Neural cell (in vitro differentiated cells): Measurements from ENCODE around the gene CYB5R3. TPM values are rescaled to one million over a fixed set of nuclear protein-coding genes. Genes with fewer than 3 reads are reported as not detected.
"Not testable (repeated sequence)": the region's sequence is repeated elsewhere in the genome, so short reads cannot be mapped to it uniquely, and the experiment has no call there.

ENCODE experiments used
- H2AFZ ChIP-seq: fragments of 200-600, 300-800 bp; sonication (generic), shearing (Covaris generic); 2 replicates; pipeline ENCODE4 v1.6.0; 2014; ENCODE audit warnings: low read depth, mild to moderate bottlenecking, antibody characterized with exemption, low read length, moderate library complexity
- H3F3A ChIP-seq: fragments of 200-600 bp; shearing (Covaris generic); 2 replicates; pipeline ENCODE4 v1.6.1; 2016; ENCODE audit warnings: mild to moderate bottlenecking, moderate library complexity, mixed read lengths, antibody characterized with exemption, low read length; ENCODE audit not compliant: insufficient read depth, poor library complexity, severe bottlenecking
- H3K27ac ChIP-seq: fragments of 200-600, 300-800 bp; sonication (generic), shearing (Covaris generic); 2 replicates; pipeline ENCODE4 v1.5.1; 2014; ENCODE audit warnings: mild to moderate bottlenecking, low read length, moderate library complexity
- H3K27me3 ChIP-seq: fragments of 300-800, 200-600 bp; sonication (generic), shearing (Covaris generic); 2 replicates; pipeline ENCODE4 v1.6.0; 2014; ENCODE audit warnings: mild to moderate bottlenecking, low read depth, low read length, moderate library complexity; ENCODE audit not compliant: insufficient read depth
- H3K36me3 ChIP-seq: fragments of 300-800, 200-600 bp; sonication (generic), shearing (Covaris generic); 2 replicates; pipeline ENCODE4 v1.5.1; 2014; ENCODE audit warnings: mild to moderate bottlenecking, antibody characterized with exemption, low read length, moderate library complexity; ENCODE audit not compliant: insufficient read depth
- H3K4me2 ChIP-seq: fragments of 300-800, 200-600 bp; sonication (generic), shearing (Covaris generic); 2 replicates; pipeline ENCODE4 v1.6.0; 2014; ENCODE audit warnings: mild to moderate bottlenecking, low read length
- H3K4me3 ChIP-seq: fragments of 300-800, 200-600 bp; sonication (generic), shearing (Covaris generic); 2 replicates; pipeline ENCODE4 v1.5.1; 2014; ENCODE audit warnings: mild to moderate bottlenecking, low read length, moderate library complexity
- H3K79me2 ChIP-seq: fragments of 200-600 bp; shearing (Covaris generic); replicated peaks from 2 replicates; pipeline ENCODE4 v1.6.0; 2014; ENCODE audit warnings: mild to moderate bottlenecking, low read length, moderate library complexity; ENCODE audit not compliant: insufficient read depth
- H3K9ac ChIP-seq: fragments of 300-800, 200-600 bp; sonication (generic), shearing (Covaris generic); 2 replicates; pipeline ENCODE4 v1.6.1; 2016; ENCODE audit warnings: mild to moderate bottlenecking, low read length, mixed read lengths
- H3K9me2 ChIP-seq: fragments of 200-600 bp; shearing (Covaris generic); 2 replicates; pipeline ENCODE4 v1.6.1; 2016; ENCODE audit warnings: mild to moderate bottlenecking, low read length, mixed read lengths; ENCODE audit not compliant: insufficient read depth
- H3K9me3 ChIP-seq: fragments of 200-600, 300-800 bp; sonication (generic), shearing (Covaris generic); 2 replicates; pipeline ENCODE4 v1.6.1; 2016; ENCODE audit warnings: mild to moderate bottlenecking, mixed run types, low read length, moderate library complexity, mixed read lengths
- H4K20me1 ChIP-seq: fragments of 200-600 bp; shearing (Covaris generic); 2 replicates; pipeline ENCODE4 v1.6.1; 2016; ENCODE audit warnings: mild to moderate bottlenecking, mixed run types; ENCODE audit not compliant: insufficient read depth
- EP300 ChIP-seq: fragments of 450-650 bp; conservative IDR thresholded peaks from 2 replicates; pipeline ENCODE4 v1.6.1; 2014; ENCODE audit warnings: antibody characterized with exemption, mild to moderate bottlenecking, moderate library complexity; ENCODE audit not compliant: poor library complexity, severe bottlenecking
- EZH2 ChIP-seq: fragments of 200-600, 300-800 bp; shearing (Covaris generic), sonication (generic); IDR thresholded peaks from 2 replicates; pipeline ENCODE4 v1.6.1; 2014; ENCODE audit warnings: antibody characterized with exemption, low read length, borderline replicate concordance, mild to moderate bottlenecking; ENCODE audit not compliant: insufficient read depth, poor library complexity, severe bottlenecking
- MXI1 ChIP-seq: fragments of 450-650 bp; conservative IDR thresholded peaks from 2 replicates; pipeline ENCODE4 v1.6.1; 2014; ENCODE audit warnings: antibody characterized with exemption, mild to moderate bottlenecking; ENCODE audit not compliant: poor library complexity, severe bottlenecking
- POLR2AphosphoS5 ChIP-seq: IDR thresholded peaks from 2 replicates; pipeline ENCODE4 v1.6.1; 2012
- SMC3 ChIP-seq: fragments of 450-650 bp; conservative IDR thresholded peaks from 2 replicates; pipeline ENCODE4 v1.6.1; 2014; ENCODE audit warnings: antibody characterized with exemption, mild to moderate bottlenecking, moderate library complexity; ENCODE audit not compliant: poor library complexity
- TAF1 ChIP-seq: IDR thresholded peaks from 2 replicates; pipeline ENCODE4 v1.6.1; 2012; ENCODE audit warnings: low read depth
- polyA plus RNA-seq: library from polyadenylated mRNA; depleted of rRNA; stranded (reverse); fragments of >200 nt; gene quantifications from 2 replicates; pipeline ENCODE4 v1.2.3, GENCODE V29; 2014
- TF ChIP-seq, protein P1 (sequence below): fragments of 450-650 bp; IDR thresholded peaks from 2 replicates; pipeline ENCODE4 v1.5.1; 2014; ENCODE audit warnings: antibody characterized with exemption, mild to moderate bottlenecking, moderate library complexity; ENCODE audit not compliant: poor library complexity, severe bottlenecking

Gene CYB5R3
- polyA plus RNA-seq, 1 donor from 2014 or later, result 20.2 TPM

DNA sequence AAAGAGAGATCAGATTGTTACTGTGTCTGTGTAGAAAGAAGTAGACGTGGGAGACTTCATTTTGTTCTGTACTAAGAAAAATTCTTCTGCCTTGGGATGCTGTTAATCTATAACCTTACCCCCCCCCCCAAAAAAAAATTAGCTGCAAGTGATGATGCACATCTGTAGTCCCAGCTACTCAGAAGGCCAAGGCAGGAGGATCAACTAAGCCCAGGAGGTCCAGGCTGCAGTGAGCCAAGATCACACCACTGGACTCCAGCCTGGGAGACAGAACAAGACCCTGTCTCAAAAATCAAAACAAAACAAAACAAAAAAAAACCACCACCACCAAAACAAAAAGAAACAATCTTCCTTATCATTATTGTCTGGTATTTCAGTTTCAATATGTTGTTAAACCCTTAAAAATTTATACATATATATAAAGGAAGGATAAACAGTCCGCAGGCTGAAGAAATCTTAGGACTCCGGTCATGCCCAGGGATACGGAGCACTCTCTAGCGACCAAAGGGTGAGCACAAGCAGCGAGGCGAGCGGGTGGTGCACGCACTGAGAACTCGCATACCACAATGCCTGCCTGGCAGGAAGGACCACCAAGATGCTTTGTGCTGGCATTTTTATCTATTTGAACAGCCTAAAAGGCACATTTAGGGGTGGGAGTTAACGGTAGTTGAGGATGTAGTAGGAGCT, 40.9 kb downstream of the CYB5R3 start:
- H3K36me3 ChIP-seq, result no peaks in the 10 kb centered on the region
- H3K4me3 ChIP-seq, result peak overlapping the region; percentile 56
- H2AFZ ChIP-seq, result no peak overlapping the region
- H3K4me2 ChIP-seq, result peak overlapping the region; percentile 65
- H3K27ac ChIP-seq, result peak overlapping the region; percentile 70
- no peaks in the 10 kb centered on the region for H3K9me2 ChIP-seq
- H3K9ac ChIP-seq, result peak overlapping the region; percentile 58
- peaks cover 64% of the 10 kb centered on the region for H3K79me2 ChIP-seq
- no peaks in the 10 kb centered on the region for H3K27me3 ChIP-seq
- TF ChIP-seq SMC3, result no peak
- TF ChIP-seq POLR2AphosphoS5, result no peak
- TF ChIP-seq, protein P1, sequence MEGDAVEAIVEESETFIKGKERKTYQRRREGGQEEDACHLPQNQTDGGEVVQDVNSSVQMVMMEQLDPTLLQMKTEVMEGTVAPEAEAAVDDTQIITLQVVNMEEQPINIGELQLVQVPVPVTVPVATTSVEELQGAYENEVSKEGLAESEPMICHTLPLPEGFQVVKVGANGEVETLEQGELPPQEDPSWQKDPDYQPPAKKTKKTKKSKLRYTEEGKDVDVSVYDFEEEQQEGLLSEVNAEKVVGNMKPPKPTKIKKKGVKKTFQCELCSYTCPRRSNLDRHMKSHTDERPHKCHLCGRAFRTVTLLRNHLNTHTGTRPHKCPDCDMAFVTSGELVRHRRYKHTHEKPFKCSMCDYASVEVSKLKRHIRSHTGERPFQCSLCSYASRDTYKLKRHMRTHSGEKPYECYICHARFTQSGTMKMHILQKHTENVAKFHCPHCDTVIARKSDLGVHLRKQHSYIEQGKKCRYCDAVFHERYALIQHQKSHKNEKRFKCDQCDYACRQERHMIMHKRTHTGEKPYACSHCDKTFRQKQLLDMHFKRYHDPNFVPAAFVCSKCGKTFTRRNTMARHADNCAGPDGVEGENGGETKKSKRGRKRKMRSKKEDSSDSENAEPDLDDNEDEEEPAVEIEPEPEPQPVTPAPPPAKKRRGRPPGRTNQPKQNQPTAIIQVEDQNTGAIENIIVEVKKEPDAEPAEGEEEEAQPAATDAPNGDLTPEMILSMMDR, result no peak
- TF ChIP-seq MXI1, result no peak
- no peak for TF ChIP-seq TAF1
- TF ChIP-seq EZH2, result no peak
- TF ChIP-seq EP300, result no peak
- H3K9me3 ChIP-seq, result no peaks in the 10 kb centered on the region
- H4K20me1 ChIP-seq, result peaks cover 3% of the 10 kb centered on the region
- no peaks in the 10 kb centered on the region for H3F3A ChIP-seq

DNA sequence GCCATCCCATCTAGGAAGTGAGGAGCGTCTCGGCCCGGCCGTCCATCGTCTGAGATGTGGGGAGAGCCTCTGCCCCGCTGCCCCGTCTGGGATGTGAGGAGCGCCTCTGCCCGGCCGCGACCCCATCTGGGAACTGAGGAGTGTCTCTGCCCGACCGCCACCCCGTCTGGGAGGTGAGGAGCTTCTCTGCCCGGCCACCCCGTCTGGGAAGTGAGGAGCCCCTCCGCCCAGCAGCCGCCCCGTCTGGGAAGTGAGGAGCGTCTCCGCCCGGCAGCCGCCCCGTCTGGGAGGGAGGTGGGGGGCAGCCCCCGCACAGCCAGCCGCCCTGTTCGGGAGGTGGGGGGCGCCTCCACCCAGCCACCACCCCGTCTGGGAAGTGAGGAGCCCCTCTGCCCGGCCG, 41.6 kb downstream of the CYB5R3 start:
- H3K9me2 ChIP-seq, H3K27me3 ChIP-seq, H3K4me3 ChIP-seq, H4K20me1 ChIP-seq, H3K36me3 ChIP-seq, H3K9me3 ChIP-seq, H3K4me2 ChIP-seq, H3F3A ChIP-seq, H3K27ac ChIP-seq, H3K9ac ChIP-seq, H2AFZ ChIP-seq: not testable (repeated sequence)
- peaks cover 57% of the 10 kb centered on the region for H3K79me2 ChIP-seq

DNA sequence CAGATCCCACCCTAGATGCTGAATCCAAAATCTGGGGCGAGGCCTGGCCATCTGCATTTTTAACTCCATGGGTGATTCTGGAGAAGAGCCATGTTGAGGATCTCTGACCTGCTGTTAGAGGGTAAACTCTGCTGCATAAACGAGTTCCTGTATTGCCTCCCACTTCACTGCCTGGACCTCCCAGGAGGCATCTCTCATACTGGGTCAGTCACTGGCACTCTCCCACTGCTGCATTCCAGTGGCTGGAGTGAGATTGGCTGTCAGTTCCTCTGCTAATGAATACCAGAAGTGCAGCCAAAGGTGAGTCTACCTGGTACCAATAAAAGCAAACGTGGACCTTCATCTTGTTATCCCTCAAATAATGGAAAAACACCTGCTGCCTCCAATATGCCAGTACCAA, 44.8 kb downstream of the CYB5R3 start:
- Histone ChIP-seq H3K4me2 (no peak overlapping the region), H3F3A (no peaks in the 10 kb centered on the region), H3K9me3 (no peaks in the 10 kb centered on the region), H3K4me3 (no peak overlapping the region), H3K79me2 (peaks cover 41% of the 10 kb centered on the region), H3K27me3 (no peaks in the 10 kb centered on the region), H3K27ac (no peak overlapping the region), H3K36me3 (no peaks in the 10 kb centered on the region), H2AFZ (no peak overlapping the region), H4K20me1 (no peaks in the 10 kb centered on the region), H3K9me2 (no peaks in the 10 kb centered on the region), H3K9ac (no peak overlapping the region)
- no peak for TF ChIP-seq SMC3
- TF ChIP-seq, protein P1, result no peak
- TF ChIP-seq TAF1, result no peak
- no peak for TF ChIP-seq EP300
- no peak for TF ChIP-seq MXI1
- no peak for TF ChIP-seq EZH2
